H1 (cell line): ENCODE results near the gene ATP8B3. TPM values are rescaled to one million over a fixed set of nuclear protein-coding genes. Genes with fewer than 3 reads are reported as not detected.

Source experiments
- ASH2L ChIP-seq: fragments of 200-600, 300-600 bp; sonication (generic); IDR thresholded peaks from one replicate; pipeline ENCODE4 v1.7.1; 2017; ENCODE audit warnings: low read length
- BRCA1 ChIP-seq: IDR thresholded peaks from 2 replicates; pipeline ENCODE4 v1.6.1; 2012; ENCODE audit warnings: low read depth, low read length, improper control_type of control experiment
- CBX8 ChIP-seq: fragments of 300-800, 300-1000 bp; sonication (generic); IDR thresholded peaks from 2 replicates; pipeline ENCODE4 v1.7.1; 2016; ENCODE audit warnings: low read depth, low read length, borderline replicate concordance
- CHD2 ChIP-seq: IDR thresholded peaks from 2 replicates; pipeline ENCODE4 v1.6.1; 2012; ENCODE audit warnings: low read length, improper control_type of control experiment
- EGR1 ChIP-seq: IDR thresholded peaks from 2 replicates; pipeline ENCODE4 v1.6.1; 2011; ENCODE audit warnings: low read depth, low read length, borderline replicate concordance
- EP300 ChIP-seq, 2 experiments: IDR thresholded peaks; 1 replicate in 1 of 2; 2 replicates in 1 of 2; pipeline ENCODE4 v1.6.1; 2011 to 2012; ENCODE audit warnings: low read depth in 2 of 2, low read length in 2 of 2, mild to moderate bottlenecking in 2 of 2, borderline replicate concordance in 1 of 2, inconsistent platforms in 1 of 2, moderate library complexity in 1 of 2
- FOSL1 ChIP-seq: IDR thresholded peaks from 2 replicates; pipeline ENCODE4 v1.6.1; 2011; ENCODE audit warnings: mild to moderate bottlenecking, low read depth, low read length, moderate library complexity; ENCODE audit not compliant: insufficient read depth
- GABPA ChIP-seq: IDR thresholded peaks from 2 replicates; pipeline ENCODE4 v1.6.1; 2011; ENCODE audit warnings: mild to moderate bottlenecking, low read length, moderate library complexity, borderline replicate concordance; ENCODE audit not compliant: insufficient read depth
- GTF2F1 ChIP-seq: IDR thresholded peaks from 2 replicates; pipeline ENCODE4 v1.6.1; 2012; ENCODE audit warnings: low read depth, low read length, improper control_type of control experiment, borderline replicate concordance
- HDAC2 ChIP-seq, 2 experiments: fragments of 300-600 bp in 1 of 2; sonication (generic) in 1 of 2; IDR thresholded peaks; 2 replicates each; pipeline ENCODE4 v1.6.1; 2011 to 2012; ENCODE audit warnings: low read depth in 2 of 2, low read length in 2 of 2, mild to moderate bottlenecking in 2 of 2, moderate library complexity in 2 of 2, borderline replicate concordance in 1 of 2, inconsistent platforms in 1 of 2
- JUN ChIP-seq: IDR thresholded peaks from 2 replicates; pipeline ENCODE4 v1.6.1; 2011; ENCODE audit warnings: low read depth, mild to moderate bottlenecking, improper control_type of control experiment, low read length
- MAFK ChIP-seq: IDR thresholded peaks from 2 replicates; pipeline ENCODE4 v1.6.1; 2012; ENCODE audit warnings: low read depth, mild to moderate bottlenecking, improper control_type of control experiment, low read length
- PHF8 ChIP-seq: fragments of 200-600 bp; sonication (generic); conservative IDR thresholded peaks from 2 replicates; pipeline ENCODE4 v1.7.1; 2012; ENCODE audit warnings: low read depth, mild to moderate bottlenecking, inconsistent platforms, low read length, moderate library complexity
- RBBP5 ChIP-seq: IDR thresholded peaks from 2 replicates; pipeline ENCODE4 v1.7.1; 2012; ENCODE audit warnings: low read depth, mild to moderate bottlenecking, inconsistent platforms, low read length, moderate library complexity, borderline replicate concordance
- RNF2 ChIP-seq: fragments of 200-900, 300-1000 bp; sonication (generic); IDR thresholded peaks from 2 replicates; pipeline ENCODE4 v1.7.1; 2016; ENCODE audit warnings: borderline replicate concordance, low read depth, mild to moderate bottlenecking, antibody characterized with exemption, low read length; ENCODE audit not compliant: poor library complexity, severe bottlenecking; ENCODE audit errors: missing control alignments
- SIN3A ChIP-seq, 2 experiments: IDR thresholded peaks in 1 of 2; conservative IDR thresholded peaks in 1 of 2; 2 replicates each; pipeline ENCODE4 v1.6.1; 2011 to 2012; ENCODE audit warnings: low read length in 2 of 2, improper control_type of control experiment in 1 of 2, low read depth in 1 of 2, mild to moderate bottlenecking in 1 of 2
- SIX5 ChIP-seq: IDR thresholded peaks from 2 replicates; pipeline ENCODE4 v1.6.1; 2011; ENCODE audit warnings: mild to moderate bottlenecking, low read depth, low read length
- SP1 ChIP-seq: IDR thresholded peaks from 2 replicates; pipeline ENCODE4 v1.6.1; 2011; ENCODE audit warnings: low read depth, low read length
- SP2 ChIP-seq: IDR thresholded peaks from 2 replicates; pipeline ENCODE4 v1.6.1; 2012; ENCODE audit warnings: mild to moderate bottlenecking, low read length, inconsistent platforms
- SP4 ChIP-seq: IDR thresholded peaks from 2 replicates; pipeline ENCODE4 v1.6.1; 2012; ENCODE audit warnings: low read length, inconsistent platforms
- TAF1 ChIP-seq: IDR thresholded peaks from 2 replicates; pipeline ENCODE4 v1.6.1; 2011; ENCODE audit warnings: mild to moderate bottlenecking, low read depth, low read length
- TAF7 ChIP-seq: optimal IDR thresholded peaks from 2 replicates; pipeline ENCODE3; 2011; ENCODE audit warnings: low read depth, mild to moderate bottlenecking, inconsistent platforms, low read length, moderate library complexity, borderline replicate concordance
- TEAD4 ChIP-seq: IDR thresholded peaks from 2 replicates; pipeline ENCODE4 v1.6.1; 2012; ENCODE audit warnings: low read depth, low read length, inconsistent platforms, mixed read lengths
- ZNF274 ChIP-seq: IDR thresholded peaks from 2 replicates; pipeline ENCODE4 v1.7.0; 2012; ENCODE audit warnings: low read length, borderline replicate concordance; ENCODE audit errors: extremely low read depth
- polyA plus RNA-seq, 7 experiments: library from polyadenylated mRNA; depleted of rRNA in 3 of 7; stranded (reverse) in 5 of 7; unstranded in 2 of 7; fragments of >200 nt in 5 of 7; fragments of 200-250 nt in 2 of 7; gene quantifications; 1 replicate in 5 of 7; 2 replicates in 1 of 7; 4 replicates in 1 of 7; pipeline versions ENCODE4 v1.2.1 to v1.2.3, GENCODE V29; 2011 to 2013; ENCODE audit warnings: missing spikeins in 2 of 7, mixed read lengths in 2 of 7
- total RNA-seq: library from RNA; stranded (reverse); fragmentation: NEBNext Ultra II Directional; extraction: Animal tissue kit (Norgen Biotek cat#: 25700); gene quantifications from 2 replicates; pipeline ENCODE4 v1.2.1, GENCODE V29; 2021

Gene ATP8B3
- total and polyA plus RNA-seq, 2 of the 8 experiments (the other 6 are each of a cell fraction or from before 2014, with no cell fraction given): 4.1 to 9.3 TPM

DNA sequence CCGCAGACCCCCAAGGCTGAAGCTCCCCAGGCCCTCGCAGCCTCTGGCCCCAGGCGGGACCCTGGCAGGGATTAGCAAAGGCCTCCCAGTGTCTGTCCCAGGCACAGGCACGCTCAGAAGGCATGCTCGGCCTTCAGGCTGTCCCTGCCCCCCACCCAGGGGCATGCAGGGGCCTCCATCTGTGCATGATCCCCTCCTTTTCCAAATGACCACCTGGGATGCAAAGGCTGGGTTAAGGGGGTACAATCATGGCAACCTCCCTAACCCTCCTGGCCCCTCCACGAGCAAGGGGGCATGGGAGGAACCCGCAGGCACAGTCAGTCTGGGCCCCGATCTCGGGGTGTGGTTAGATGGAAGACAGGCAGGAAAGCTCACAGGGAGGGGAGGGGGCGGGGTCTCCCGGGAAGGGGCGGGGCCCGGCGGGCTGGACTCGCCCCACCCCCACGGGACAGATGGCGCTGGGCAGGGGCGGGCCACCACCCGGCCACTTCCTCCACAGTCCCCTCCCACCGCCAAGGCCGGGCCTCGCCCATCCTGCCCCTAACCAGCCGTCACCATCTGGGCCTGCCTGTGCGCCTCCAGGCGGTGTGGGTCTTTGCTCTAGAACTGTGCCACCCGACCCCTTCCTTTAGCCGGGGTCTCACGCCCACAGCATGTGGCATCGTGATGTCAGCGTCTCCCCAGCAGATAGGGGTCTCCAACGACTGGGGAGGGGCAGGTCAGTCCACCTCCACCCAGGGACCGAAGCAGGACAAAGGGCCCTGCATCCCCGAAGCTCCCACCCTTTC, 43.2 kb upstream of the ATP8B3 start (continued):
- TF ChIP-seq ZNF274: no peak
- TF ChIP-seq SIN3A (conservative IDR thresholded peaks at IDR 0.05 in 1 of 2, IDR thresholded peaks at IDR 0.05 in 1 of 2; ENCODE audit: low read depth in 1 of 2, low read length in 2 of 2): peak in 1 of 2 experiments; percentile 49; a peak in 1 of 4 replicates
- TF ChIP-seq SP2: no peak
- TF ChIP-seq SP4: no peak
- TF ChIP-seq HDAC2 (IDR thresholded peaks at IDR 0.05; ENCODE audit: borderline replicate concordance in 1 of 2, low read depth in 2 of 2, low read length in 2 of 2): 0 out of 4 replicates have a peak, but pooled peaks of 1 of the 2 experiments have one; percentile 30
- TF ChIP-seq TEAD4: no peak
- TF ChIP-seq SP1: no peak
- TF ChIP-seq BRCA1: no peak
- TF ChIP-seq TAF1: 0 out of 2 replicates have a peak, but pooled peaks have one; percentile 21
- 0 out of 2 replicates have a peak, but pooled peaks have one; percentile 23 for TF ChIP-seq PHF8
- no peak for TF ChIP-seq MAFK
- no peak for TF ChIP-seq EP300 (IDR thresholded peaks at IDR 0.05; ENCODE audit: borderline replicate concordance in 1 of 2, low read depth in 2 of 2, low read length in 2 of 2)
- no peak for TF ChIP-seq FOSL1
- TF ChIP-seq ASH2L: peak; percentile 56
- TF ChIP-seq RBBP5: no peak
- TF ChIP-seq GTF2F1: no peak
- TF ChIP-seq TAF7: no peak
- no peak for TF ChIP-seq EGR1
- no peak for TF ChIP-seq RNF2
- no peak for TF ChIP-seq JUN
- TF ChIP-seq GABPA: no peak
- TF ChIP-seq CBX8: no peak
- no peak for TF ChIP-seq CHD2
- TF ChIP-seq SIX5: no peak
